Stimulated activated naive CD8-positive, alpha-beta T cell treated with anti-CD3 and anti-CD28 coated beads, Interleukin-15, amount 100 ng/mL, for 72 hours (primary cell): Measurements from ENCODE around the gene CRACR2B.
A peak's percentile ranks its signal among the peaks of the same experiment; 100 is the strongest.

Experiments
- ATAC-seq: fragments of 150-1000 bp; cut with Tn5 transposase; 2 replicates; pipeline ENCODE4 v1.10.0; 2021; ENCODE audit warnings: mild to moderate bottlenecking, moderate library complexity
- DNase-seq, 2 donors: peaks; one replicate each; pipeline ENCODE4 v3.0.0; 2021 to 2022
- H3K27ac Mint-ChIP-seq, 2 donors: one replicate each; pipeline ENCODE4 v1.8.0; 2022; ENCODE audit warnings: mild to moderate bottlenecking in 2 of 2, mixed read lengths in 2 of 2, moderate library complexity in 2 of 2
- H3K27me3 Mint-ChIP-seq: one replicate; pipeline ENCODE4 v1.8.0; 2022; ENCODE audit warnings: mixed read lengths
- H3K4me1 Mint-ChIP-seq: one replicate; pipeline ENCODE4 v1.8.0; 2022; ENCODE audit warnings: mild to moderate bottlenecking, mixed read lengths
- H3K4me3 Mint-ChIP-seq, 2 donors: one replicate each; pipeline ENCODE4 v1.8.0; 2022; ENCODE audit warnings: mild to moderate bottlenecking in 2 of 2, mixed read lengths in 2 of 2, moderate library complexity in 1 of 2
- H3K9me3 Mint-ChIP-seq, 2 donors: one replicate each; pipeline ENCODE4 v1.8.0; 2022; ENCODE audit warnings: mixed read lengths in 2 of 2

CRACR2B gene

DNA sequence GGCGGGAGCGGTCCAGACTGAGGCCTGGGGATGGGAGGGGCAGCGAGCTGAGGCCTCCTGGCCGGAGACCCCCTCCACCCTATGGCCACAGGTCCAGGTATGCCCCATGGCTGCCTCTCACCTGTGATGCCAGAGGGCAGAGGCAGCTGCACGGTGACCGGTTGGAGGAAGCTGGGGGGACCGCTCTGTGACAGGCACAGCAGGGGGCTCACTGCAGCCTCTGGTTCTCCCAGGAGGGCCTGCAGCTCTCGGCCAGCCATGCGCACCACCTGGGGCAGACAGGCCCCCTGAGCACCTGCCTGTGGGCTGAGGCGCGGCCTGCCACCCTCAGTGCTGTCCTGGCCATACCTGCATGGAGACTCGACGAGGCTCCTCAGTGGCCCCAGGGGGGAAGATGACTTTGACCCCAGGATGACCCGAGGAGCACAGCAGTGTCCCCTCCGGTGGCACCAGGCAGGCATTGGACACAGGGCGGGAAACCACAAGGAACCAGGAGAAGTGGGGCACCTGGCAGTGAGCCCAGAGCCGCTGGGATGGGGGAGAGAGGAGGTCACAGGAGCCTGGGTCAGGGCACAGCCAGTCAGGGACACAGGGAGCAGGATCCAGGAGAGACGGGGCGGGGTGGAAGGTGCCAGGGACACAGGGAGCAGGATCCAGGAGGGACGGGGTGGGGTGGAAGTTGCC, 26.5 kb upstream of the CRACR2B start:
- Mint-ChIP-seq H3K4me1 (peaks cover 45% of the 10 kb centered on the region), H3K27me3 (no peaks in the 10 kb centered on the region), H3K27ac (peak overlapping the region in 1 of 2 donors; percentile 51), H3K9me3 (no peaks in the 10 kb centered on the region), H3K4me3 (no peak overlapping the region)
- ATAC-seq = no peak
- no peak for DNase-seq

DNA sequence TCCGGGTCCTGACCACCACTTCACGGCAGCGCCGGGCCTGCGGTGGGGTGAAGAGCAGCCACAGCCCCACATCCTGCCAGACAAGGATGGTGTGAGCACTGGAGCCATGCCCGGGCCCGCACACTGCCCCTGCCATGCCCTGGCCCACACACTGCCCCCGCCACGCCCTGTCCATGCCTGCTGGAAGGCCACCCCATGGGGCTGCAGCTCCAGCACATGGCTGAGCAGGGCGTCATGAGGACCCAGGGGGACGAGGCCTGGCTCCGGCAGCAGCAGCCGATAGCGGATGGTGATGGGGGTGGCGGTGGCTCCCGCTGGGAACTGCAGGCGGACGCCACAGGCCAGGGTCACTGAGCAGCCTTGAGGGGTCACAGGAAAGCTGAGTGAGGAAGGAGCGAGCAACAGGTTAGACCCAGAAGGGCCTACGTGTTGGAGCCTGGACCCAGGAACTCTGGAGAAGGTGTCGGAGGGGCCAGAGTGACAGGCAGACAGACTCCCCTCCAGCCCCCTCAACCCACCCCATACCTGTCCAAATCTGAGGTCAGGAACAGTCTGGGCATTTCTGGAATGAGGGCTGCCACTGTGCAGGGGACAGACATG, 25.6 kb upstream of the CRACR2B start:
- Mint-ChIP-seq H3K4me1 (peaks cover 45% of the 10 kb centered on the region), H3K4me3 (no peak overlapping the region), H3K9me3 (no peaks in the 10 kb centered on the region), H3K27me3 (no peaks in the 10 kb centered on the region), H3K27ac (peak overlapping the region in 1 of 2 donors; percentile 63)
- DNase-seq (no peak), ATAC-seq (no peak)

- ATAC-seq = no peak
- Mint-ChIP-seq H3K27me3 (no peaks in the 10 kb centered on the region), H3K4me1 (peaks cover 48% of the 10 kb centered on the region), H3K9me3 (no peaks in the 10 kb centered on the region), H3K27ac (no peak overlapping the region), H3K4me3 (peak overlapping the region; percentile 26 to 39)
- DNase-seq = no peak
Measured at GRCh38 chr11:802693-803466, 24.8 kb upstream of the CRACR2B start.

GRCh38 chr11:803467-803742, 24.3 kb upstream of the CRACR2B start:
- no peak for DNase-seq
- Mint-ChIP-seq H3K4me1 (peaks cover 53% of the 10 kb centered on the region), H3K4me3 (peak overlapping the region; percentile 84), H3K27ac (no peak overlapping the region), H3K27me3 (no peaks in the 10 kb centered on the region), H3K9me3 (no peaks in the 10 kb centered on the region)
- ATAC-seq = no peak

DNA sequence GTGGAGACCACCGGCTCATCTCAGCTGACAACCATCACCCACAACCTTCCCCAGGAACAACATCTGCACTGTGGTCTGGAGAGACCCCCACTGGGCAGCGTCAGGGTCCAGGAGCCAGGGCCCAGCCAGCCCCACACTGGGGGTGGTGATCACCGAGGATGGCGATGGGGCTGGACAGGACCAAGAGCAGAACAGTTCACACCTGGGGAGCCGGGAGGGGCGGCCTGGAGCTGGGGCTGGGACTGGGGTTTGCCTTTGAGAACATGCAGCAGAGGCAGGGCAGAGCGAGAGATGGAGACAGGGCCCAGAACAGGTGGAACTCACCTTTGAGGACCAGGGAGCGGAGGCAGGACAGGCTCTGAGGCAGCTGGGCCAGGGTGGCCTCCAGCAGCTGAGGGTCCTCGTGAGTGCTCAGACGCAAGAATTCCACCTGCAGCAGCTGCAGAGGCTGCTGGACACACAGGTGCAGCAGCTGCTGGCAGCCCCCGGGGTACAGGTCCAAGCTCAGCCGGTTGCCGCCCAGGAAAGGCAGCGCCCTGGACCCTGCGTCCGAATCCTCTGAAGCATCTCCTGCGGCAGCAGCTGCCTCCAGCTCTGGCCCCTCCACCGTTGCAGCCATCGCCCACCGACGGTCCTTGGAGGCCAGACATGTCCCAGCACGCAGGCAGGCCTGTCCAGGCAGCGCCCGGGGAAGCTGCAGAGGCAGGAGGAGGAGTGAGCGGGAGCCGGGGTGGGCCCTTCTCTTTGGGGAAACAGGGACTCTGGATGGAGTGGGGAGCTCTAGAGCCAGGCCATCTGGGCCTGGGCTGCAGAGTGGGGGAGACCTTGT, 23.7 kb upstream of the CRACR2B start:
- Mint-ChIP-seq H3K27me3 (no peaks in the 10 kb centered on the region), H3K9me3 (no peaks in the 10 kb centered on the region), H3K4me3 (peak overlapping the region; percentile 84), H3K4me1 (peaks cover 59% of the 10 kb centered on the region), H3K27ac (peak overlapping the region; percentile 26 to 31)
- no peak for ATAC-seq
- no peak for DNase-seq

DNA sequence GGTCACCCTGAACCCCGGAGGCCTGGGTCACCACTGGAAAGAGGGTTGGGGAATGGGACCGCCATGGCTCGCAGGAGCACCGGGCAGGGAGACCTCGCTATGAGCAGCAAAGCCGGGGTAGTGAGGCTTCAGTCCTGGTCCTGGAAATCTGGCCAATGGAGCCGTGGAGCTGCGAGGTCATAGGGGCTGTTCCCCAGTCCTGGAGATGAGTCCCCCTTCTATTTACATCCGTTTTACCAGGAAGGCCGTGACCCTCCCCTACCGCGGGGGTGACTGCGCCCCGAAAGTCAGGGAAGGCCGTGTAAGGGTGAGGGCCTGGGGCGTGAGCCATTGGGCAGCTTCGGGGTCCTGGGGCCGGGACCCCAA, 23.1 kb upstream of the CRACR2B start:
- peaks cover 61% of the 10 kb centered on the region for H3K4me1 Mint-ChIP-seq
- H3K4me3 Mint-ChIP-seq = peak overlapping the region; percentile 84
- ATAC-seq (no peak), DNase-seq (no peak)
- H3K9me3 Mint-ChIP-seq = no peaks in the 10 kb centered on the region
- H3K27ac Mint-ChIP-seq = peak overlapping the region; percentile 26 to 76
- H3K27me3 Mint-ChIP-seq = no peaks in the 10 kb centered on the region

GRCh38 chr11:808427-809286, 19.1 kb upstream of the CRACR2B start:
- H3K9me3 Mint-ChIP-seq = no peaks in the 10 kb centered on the region
- peaks cover 75% of the 10 kb centered on the region for H3K4me1 Mint-ChIP-seq
- ATAC-seq = no peak

GRCh38 chr11:809287-810039, 18.3 kb upstream of the CRACR2B start, which contains the start of gene RPLP2:
RPLP2 (plus strand) TSS chr11:809967; CDS start chr11:810235, 268 bp downstream.
- H3K27me3 Mint-ChIP-seq = no peaks in the 10 kb centered on the region
- H3K9me3 Mint-ChIP-seq = no peaks in the 10 kb centered on the region
- peak; percentile 97 to 98 for DNase-seq
- peak; percentile 87 for ATAC-seq
- peaks cover 71% of the 10 kb centered on the region for H3K4me1 Mint-ChIP-seq
- peak within 1 kb of the TSS; percentile 88 to 89 for H3K4me3 Mint-ChIP-seq
- H3K27ac Mint-ChIP-seq = peak within 1 kb of the TSS; percentile 98 to 99

More at GRCh38 chr11:808427-809286, 19.1 kb upstream of the CRACR2B start:
- peak overlapping the region; percentile 98 to 99 for H3K27ac Mint-ChIP-seq
- no peak for DNase-seq
- H3K4me3 Mint-ChIP-seq = peak overlapping the region; percentile 88 to 89
- no peaks in the 10 kb centered on the region for H3K27me3 Mint-ChIP-seq

- ATAC-seq = peak; percentile 7
- Mint-ChIP-seq H3K4me3 (peak overlapping the region; percentile 88 to 89), H3K27me3 (no peaks in the 10 kb centered on the region), H3K9me3 (no peaks in the 10 kb centered on the region), H3K27ac (peak overlapping the region; percentile 98 to 99), H3K4me1 (peaks cover 70% of the 10 kb centered on the region)
- DNase-seq = no peak
Measured at GRCh38 chr11:810040-810567, 17.6 kb upstream of the CRACR2B start.

- Mint-ChIP-seq H3K9me3 (no peaks in the 10 kb centered on the region), H3K27ac (peak overlapping the region; percentile 85 to 99), H3K27me3 (no peaks in the 10 kb centered on the region), H3K4me3 (peak overlapping the region; percentile 88 to 89), H3K4me1 (peaks cover 59% of the 10 kb centered on the region)
- DNase-seq (no peak), ATAC-seq (no peak)
Measured at GRCh38 chr11:811446-812245, 16.1 kb upstream of the CRACR2B start.

- no peaks in the 10 kb centered on the region for H3K27me3 Mint-ChIP-seq
- H3K27ac Mint-ChIP-seq = peak overlapping the region in 1 of 2 donors; percentile 83
- ATAC-seq (no peak), DNase-seq (no peak)
- H3K4me3 Mint-ChIP-seq = peak overlapping the region; percentile 49 to 88
- H3K4me1 Mint-ChIP-seq = peaks cover 53% of the 10 kb centered on the region
- H3K9me3 Mint-ChIP-seq = no peaks in the 10 kb centered on the region
Measured at GRCh38 chr11:812390-812789, 15.3 kb upstream of the CRACR2B start.

DNA sequence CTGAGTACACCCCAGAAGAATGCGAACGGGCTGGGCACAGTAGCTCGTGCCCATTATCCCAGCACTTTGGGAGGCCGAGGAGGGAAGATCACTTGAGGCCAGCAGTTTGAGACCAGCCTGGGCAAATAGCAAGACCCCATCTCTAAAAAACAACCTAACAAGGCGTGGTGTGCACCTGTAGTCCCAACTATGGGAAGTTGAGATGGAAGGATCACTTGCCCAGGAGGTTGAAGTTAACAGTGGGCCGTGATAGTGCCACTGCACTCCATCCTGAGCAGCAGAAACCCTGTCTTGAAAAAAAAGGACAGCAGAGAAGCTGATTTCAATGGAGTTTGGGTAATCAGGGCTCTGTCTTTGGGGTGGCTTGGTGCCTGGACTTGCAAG, 14.7 kb upstream of the CRACR2B start:
- DNase-seq = no peak
- Mint-ChIP-seq H3K27ac (no peak overlapping the region), H3K9me3 (no peaks in the 10 kb centered on the region), H3K27me3 (no peaks in the 10 kb centered on the region), H3K4me3 (no peak overlapping the region), H3K4me1 (peaks cover 53% of the 10 kb centered on the region)
- ATAC-seq = no peak

GRCh38 chr11:813456-814096, 14.1 kb upstream of the CRACR2B start:
- DNase-seq (no peak), ATAC-seq (no peak)
- Mint-ChIP-seq H3K4me1 (peaks cover 53% of the 10 kb centered on the region), H3K27me3 (no peaks in the 10 kb centered on the region), H3K9me3 (no peaks in the 10 kb centered on the region), H3K4me3 (no peak overlapping the region), H3K27ac (peak overlapping the region in 1 of 2 donors; percentile 28)
